CD14-positive monocyte (primary cell): Measurements from ENCODE around the gene SLC25A48. TPM values are rescaled to one million over a fixed set of nuclear protein-coding genes. Genes with fewer than 3 reads are reported as not detected.

Experiments used
- DNase-seq, 3 donors: peaks; one replicate each; pipeline ENCODE4 v3.0.0-alpha.2; 2011 to 2022
- H2AFZ ChIP-seq: 2 replicates; pipeline ENCODE4 v1.6.0; 2012; ENCODE audit warnings: mild to moderate bottlenecking, low read depth, low read length, inconsistent platforms; ENCODE audit not compliant: insufficient read depth, poor library complexity, severe bottlenecking
- H3K27ac ChIP-seq, 2 donors: 1 replicate in 1 of 2; 2 replicates in 1 of 2; pipeline ENCODE4 v1.5.1; 2012 to 2013; ENCODE audit warnings: low read length in 2 of 2, control low read depth in 1 of 2, inconsistent platforms in 1 of 2, low read depth in 1 of 2, mild to moderate bottlenecking in 1 of 2
- H3K27me3 ChIP-seq, 2 donors: one replicate each; pipeline versions ENCODE4 v1.6.0 to v1.6.1; 2011 to 2013; ENCODE audit warnings: low read length in 2 of 2; ENCODE audit not compliant: control insufficient read depth in 2 of 2, insufficient read depth in 2 of 2
- H3K36me3 ChIP-seq, 2 donors: replicated peaks in 1 of 2; 1 replicate in 1 of 2; 2 replicates in 1 of 2; pipeline versions ENCODE4 v1.5.1 to v1.6.1; 2012 to 2013; ENCODE audit warnings: low read length in 2 of 2, control low read depth in 1 of 2, inconsistent platforms in 1 of 2, mild to moderate bottlenecking in 1 of 2; ENCODE audit not compliant: insufficient read depth in 2 of 2, control insufficient read depth in 1 of 2
- H3K4me1 ChIP-seq, 2 donors: 1 replicate in 1 of 2; 2 replicates in 1 of 2; pipeline versions ENCODE4 v1.5.1 to v1.6.1; 2012 to 2013; ENCODE audit warnings: low read length in 2 of 2, control low read depth in 1 of 2, inconsistent platforms in 1 of 2, mild to moderate bottlenecking in 1 of 2, moderate library complexity in 1 of 2; ENCODE audit not compliant: insufficient read depth in 2 of 2, control insufficient read depth in 1 of 2
- H3K4me2 ChIP-seq: replicated peaks from 2 replicates; pipeline ENCODE3; 2012; ENCODE audit warnings: low read length, moderate library complexity, mild to moderate bottlenecking; ENCODE audit not compliant: poor library complexity, severe bottlenecking; ENCODE audit errors: extremely low read depth
- H3K4me3 ChIP-seq, 3 experiments: fragments of 200-600 bp in 1 of 3; sonication (generic) in 1 of 3; replicated peaks in 1 of 3; 1 replicate in 2 of 3; 2 replicates in 1 of 3; pipeline ENCODE4 v1.5.1; 2011 to 2013; ENCODE audit warnings: low read length in 3 of 3, mild to moderate bottlenecking in 3 of 3, control low read depth in 2 of 3, low read depth in 2 of 3, inconsistent platforms in 1 of 3, moderate library complexity in 1 of 3
- H3K79me2 ChIP-seq: 2 replicates; pipeline ENCODE4 v1.6.0; 2012; ENCODE audit warnings: mild to moderate bottlenecking, control low read depth, inconsistent platforms, low read length, moderate library complexity; ENCODE audit not compliant: insufficient read depth
- H3K9ac ChIP-seq: 2 replicates; pipeline ENCODE4 v1.6.0; 2017; ENCODE audit warnings: low read length, mild to moderate bottlenecking; ENCODE audit not compliant: insufficient read depth, poor library complexity, severe bottlenecking
- H3K9me3 ChIP-seq, 2 donors: replicated peaks in 1 of 2; 1 replicate in 1 of 2; 2 replicates in 1 of 2; pipeline versions ENCODE4 v1.5.1 to v1.6.1; 2012 to 2013; ENCODE audit warnings: low read length in 2 of 2, control low read depth in 1 of 2; ENCODE audit not compliant: control insufficient read depth in 1 of 2, insufficient read depth in 1 of 2
- H4K20me1 ChIP-seq: 2 replicates; pipeline ENCODE4 v1.6.0; 2012; ENCODE audit warnings: mild to moderate bottlenecking, low read length, control low read depth, moderate library complexity; ENCODE audit not compliant: insufficient read depth
- H3K27ac Mint-ChIP-seq, 7 donors: one replicate each; pipeline ENCODE4 v1.8.0; 2020; ENCODE audit warnings: mild to moderate bottlenecking in 7 of 7, mixed read lengths in 7 of 7, moderate library complexity in 6 of 7, inconsistent platforms in 2 of 7
- H3K27me3 Mint-ChIP-seq, 3 donors: one replicate each; pipeline ENCODE4 v1.8.0; 2021 to 2022; ENCODE audit warnings: low read depth in 3 of 3, mild to moderate bottlenecking in 3 of 3, mixed read lengths in 3 of 3, moderate library complexity in 3 of 3, inconsistent platforms in 1 of 3
- H3K36me3 Mint-ChIP-seq, 2 donors: one replicate each; pipeline ENCODE4 v1.8.0; 2020; ENCODE audit warnings: mixed read lengths in 2 of 2, inconsistent platforms in 1 of 2, mild to moderate bottlenecking in 1 of 2
- H3K4me1 Mint-ChIP-seq: one replicate; pipeline ENCODE4 v1.8.0; 2020; ENCODE audit warnings: mild to moderate bottlenecking, mixed read lengths
- H3K4me3 Mint-ChIP-seq, 2 donors: one replicate each; pipeline ENCODE4 v1.8.0; 2020; ENCODE audit warnings: mild to moderate bottlenecking in 2 of 2, mixed read lengths in 2 of 2, moderate library complexity in 1 of 2
- H3K9me3 Mint-ChIP-seq, 7 donors: one replicate each; pipeline ENCODE4 v1.8.0; 2020 to 2022; ENCODE audit warnings: mixed read lengths in 7 of 7, mild to moderate bottlenecking in 6 of 7, moderate library complexity in 6 of 7, inconsistent platforms in 2 of 7
- CTCF ChIP-seq: fragments of 200-600 bp; IDR thresholded peaks from one replicate; pipeline ENCODE4 v1.8.0; 2022; ENCODE audit warnings: antibody characterized with exemption, mild to moderate bottlenecking
- WGBS: methylation state at CpG from one replicate; pipeline ENCODE4 v1.1.5; 2013; ENCODE audit warnings: missing lambda C conversion rate; ENCODE audit not compliant: insufficient coverage; 5-methylcytosine and 5-hydroxymethylcytosine counted together
- intact Hi-C, 2 donors: fragments of 100-400 bp; cut with micrococcal nuclease; formaldehyde crosslinking; loops; one replicate each; pipeline versions ENCODE4 v1.15.0 to v1.15.1; 2023
- polyA plus RNA-seq, 3 donors: library from polyadenylated mRNA; depleted of rRNA in 1 of 3; unstranded in 2 of 3; stranded (reverse) in 1 of 3; fragments of 300-500 nt in 2 of 3; fragments of >200 nt in 1 of 3; fragmentation: Illumina TruSeq in 2 of 3; gene quantifications; 1 replicate in 2 of 3; 2 replicates in 1 of 3; pipeline ENCODE4 v1.2.3, GENCODE V29; 2012 to 2021

Gene SLC25A48
- polyA plus RNA-seq, 3 donors = not detected

GRCh38 chr5:135869276-135869675, 34.8 kb downstream of the SLC25A48 start:
- Histone ChIP-seq H3K4me3 (no peak overlapping the region), H4K20me1 (no peaks in the 10 kb centered on the region), H3K79me2 (no peaks in the 10 kb centered on the region), H3K27me3 (no peaks in the 10 kb centered on the region), H3K4me1 (no peaks in the 10 kb centered on the region), H3K36me3 (no peaks in the 10 kb centered on the region), H3K9ac (no peak overlapping the region), H3K27ac (no peak overlapping the region), H2AFZ (no peak overlapping the region), H3K4me2 (no peak overlapping the region), H3K9me3 (no peaks in the 10 kb centered on the region)
- no peak overlapping the region for H3K27ac Mint-ChIP-seq
- DNase-seq = no peak
- no peak overlapping the region for H3K4me3 Mint-ChIP-seq
- H3K27me3 Mint-ChIP-seq = peaks cover 5 to 23% (median 15%) of the 10 kb centered on the region in 3 donors
- no peaks in the 10 kb centered on the region for H3K4me1 Mint-ChIP-seq
- WGBS = 90% methylated on average over 1 of the region's 2 CpGs
- H3K9me3 Mint-ChIP-seq = no peaks in the 10 kb centered on the region
- intact Hi-C loops = no loop called here
- no peak for TF ChIP-seq CTCF
- H3K36me3 Mint-ChIP-seq = no peaks in the 10 kb centered on the region

- no peaks in the 10 kb centered on the region for H3K4me1 Mint-ChIP-seq
- Histone ChIP-seq H4K20me1 (no peaks in the 10 kb centered on the region), H2AFZ (no peak overlapping the region), H3K36me3 (no peaks in the 10 kb centered on the region), H3K27ac (no peak overlapping the region), H3K4me1 (no peaks in the 10 kb centered on the region), H3K9ac (no peak overlapping the region), H3K79me2 (no peaks in the 10 kb centered on the region), H3K4me3 (no peak overlapping the region), H3K27me3 (no peaks in the 10 kb centered on the region), H3K9me3 (no peaks in the 10 kb centered on the region), H3K4me2 (no peak overlapping the region)
- no peak for DNase-seq
- peaks cover 5 to 23% (median 17%) of the 10 kb centered on the region in 3 donors for H3K27me3 Mint-ChIP-seq
- no peaks in the 10 kb centered on the region for H3K36me3 Mint-ChIP-seq
- intact Hi-C loops = no loop called here
- H3K4me3 Mint-ChIP-seq = no peak overlapping the region
- no CpG with 5 or more reads among the region's 3 CpGs for WGBS
- no peaks in the 10 kb centered on the region for H3K9me3 Mint-ChIP-seq
- no peak for TF ChIP-seq CTCF
- H3K27ac Mint-ChIP-seq = no peak overlapping the region
These were observed 35.5 kb downstream of the SLC25A48 start for GRCh38 chr5:135869935-135870334.
